PFSK-1 (cell line): ENCODE data around the gene NOTCH2.

Experiments
- FOXP2 ChIP-seq: optimal IDR thresholded peaks from 2 replicates; pipeline ENCODE3; 2011; ENCODE audit warnings: borderline replicate concordance, control low read depth, inconsistent platforms; ENCODE audit not compliant: insufficient read depth; ENCODE audit errors: extremely low read length, extremely low read depth
- POLR2AphosphoS5 ChIP-seq: IDR thresholded peaks from 2 replicates; pipeline ENCODE4 v1.6.1; 2012; ENCODE audit warnings: low read depth, mild to moderate bottlenecking, control low read depth, low read length, moderate library complexity
- REST ChIP-seq, 2 experiments: IDR thresholded peaks; 2 replicates each; pipeline versions ENCODE4 v1.6.1 to v1.8.0; 2011 to 2012; ENCODE audit warnings: low read depth in 2 of 2, low read length in 2 of 2, control low read depth in 1 of 2, inconsistent platforms in 1 of 2, mild to moderate bottlenecking in 1 of 2, moderate library complexity in 1 of 2; ENCODE audit not compliant: insufficient read depth in 1 of 2
- SIN3A ChIP-seq: IDR thresholded peaks from 2 replicates; pipeline ENCODE4 v1.6.1; 2012; ENCODE audit warnings: mild to moderate bottlenecking, low read length, moderate library complexity, borderline replicate concordance; ENCODE audit not compliant: insufficient read depth
- TAF1 ChIP-seq: IDR thresholded peaks from 2 replicates; pipeline ENCODE4 v1.6.1; 2012; ENCODE audit warnings: low read length, control low read depth, borderline replicate concordance; ENCODE audit not compliant: insufficient read depth

NOTCH2 gene

GRCh38 chr1:119968068-119968492 is 101.4 kb downstream of the NOTCH2 start:
- TF ChIP-seq SIN3A: no peak
- TF ChIP-seq FOXP2: no peak
- TF ChIP-seq POLR2AphosphoS5: no peak
- TF ChIP-seq REST (IDR thresholded peaks at IDR 0.05; ENCODE audit: insufficient read depth in 1 of 2, low read depth in 2 of 2, low read length in 2 of 2): no peak
- TF ChIP-seq TAF1: no peak

GRCh38 chr1:119966681-119967080 is 102.8 kb downstream of the NOTCH2 start:
- TF ChIP-seq TAF1: no peak
- TF ChIP-seq SIN3A: no peak
- TF ChIP-seq REST (IDR thresholded peaks at IDR 0.05; ENCODE audit: insufficient read depth in 1 of 2, low read depth in 2 of 2, low read length in 2 of 2): no peak
- no peak for TF ChIP-seq POLR2AphosphoS5
- TF ChIP-seq FOXP2: no peak

- TF ChIP-seq FOXP2 (no peak), SIN3A (no peak), TAF1 (no peak), POLR2AphosphoS5 (no peak), REST (IDR thresholded peaks at IDR 0.05; ENCODE audit: insufficient read depth in 1 of 2, low read depth in 2 of 2, low read length in 2 of 2) (no peak)
Measured at GRCh38 chr1:119966020-119966419, 103.4 kb downstream of the NOTCH2 start.

- no peak for TF ChIP-seq TAF1
- TF ChIP-seq POLR2AphosphoS5: no peak
- TF ChIP-seq FOXP2: no peak
- TF ChIP-seq REST (IDR thresholded peaks at IDR 0.05; ENCODE audit: insufficient read depth in 1 of 2, low read depth in 2 of 2, low read length in 2 of 2): no peak
- TF ChIP-seq SIN3A: no peak
Measured at GRCh38 chr1:119964673-119965363, 104.6 kb downstream of the NOTCH2 start.
